SH-SY5Y (cell line): ENCODE results near the gene NAA38.

Source experiments
- GATA2 ChIP-seq: IDR thresholded peaks from 2 replicates; pipeline ENCODE4 v1.6.1; 2011; ENCODE audit warnings: mild to moderate bottlenecking, low read depth, low read length
- GATA3 ChIP-seq: IDR thresholded peaks from 2 replicates; pipeline ENCODE4 v1.6.1; 2011; ENCODE audit warnings: low read depth, mild to moderate bottlenecking, low read length, moderate library complexity

NAA38 gene

GRCh38 chr17:7842380-7843256, 14.7 kb downstream of the NAA38 start:
- TF ChIP-seq GATA3 (no peak), GATA2 (no peak)

- TF ChIP-seq GATA2 (no peak), GATA3 (no peak)
These were observed 15.4 kb downstream of the NAA38 start for GRCh38 chr17:7841915-7842379.

- TF ChIP-seq GATA2 (peak; percentile 66), GATA3 (no peak)
These were observed 15.9 kb downstream of the NAA38 start for GRCh38 chr17:7841396-7841914.

GRCh38 chr17:7840875-7841274, 16.5 kb downstream of the NAA38 start:
- TF ChIP-seq GATA2, result no peak
- no peak for TF ChIP-seq GATA3

- no peak for TF ChIP-seq GATA3
- no peak for TF ChIP-seq GATA2
These were observed 16.9 kb downstream of the NAA38 start for GRCh38 chr17:7840441-7840840.

GRCh38 chr17:7839876-7840261, 17.5 kb downstream of the NAA38 start:
- TF ChIP-seq GATA2 (no peak), GATA3 (no peak)

- TF ChIP-seq GATA2 (no peak), GATA3 (no peak)
These were observed 18.0 kb downstream of the NAA38 start for GRCh38 chr17:7839190-7839875.

- no peak for TF ChIP-seq GATA2
- no peak for TF ChIP-seq GATA3
These were observed 19.0 kb downstream of the NAA38 start for GRCh38 chr17:7838090-7839075.

GRCh38 chr17:7837408-7838088, 19.8 kb downstream of the NAA38 start:
- TF ChIP-seq GATA2 (no peak), GATA3 (no peak)

- no peak for TF ChIP-seq GATA2
- no peak for TF ChIP-seq GATA3
These were observed 20.6 kb downstream of the NAA38 start for GRCh38 chr17:7836596-7837407.

- TF ChIP-seq GATA3 (no peak), GATA2 (no peak)
These were observed 21.4 kb downstream of the NAA38 start for GRCh38 chr17:7835814-7836595.
